ENCODE measurements around the gene CTDP1.

Gene CTDP1

DNA sequence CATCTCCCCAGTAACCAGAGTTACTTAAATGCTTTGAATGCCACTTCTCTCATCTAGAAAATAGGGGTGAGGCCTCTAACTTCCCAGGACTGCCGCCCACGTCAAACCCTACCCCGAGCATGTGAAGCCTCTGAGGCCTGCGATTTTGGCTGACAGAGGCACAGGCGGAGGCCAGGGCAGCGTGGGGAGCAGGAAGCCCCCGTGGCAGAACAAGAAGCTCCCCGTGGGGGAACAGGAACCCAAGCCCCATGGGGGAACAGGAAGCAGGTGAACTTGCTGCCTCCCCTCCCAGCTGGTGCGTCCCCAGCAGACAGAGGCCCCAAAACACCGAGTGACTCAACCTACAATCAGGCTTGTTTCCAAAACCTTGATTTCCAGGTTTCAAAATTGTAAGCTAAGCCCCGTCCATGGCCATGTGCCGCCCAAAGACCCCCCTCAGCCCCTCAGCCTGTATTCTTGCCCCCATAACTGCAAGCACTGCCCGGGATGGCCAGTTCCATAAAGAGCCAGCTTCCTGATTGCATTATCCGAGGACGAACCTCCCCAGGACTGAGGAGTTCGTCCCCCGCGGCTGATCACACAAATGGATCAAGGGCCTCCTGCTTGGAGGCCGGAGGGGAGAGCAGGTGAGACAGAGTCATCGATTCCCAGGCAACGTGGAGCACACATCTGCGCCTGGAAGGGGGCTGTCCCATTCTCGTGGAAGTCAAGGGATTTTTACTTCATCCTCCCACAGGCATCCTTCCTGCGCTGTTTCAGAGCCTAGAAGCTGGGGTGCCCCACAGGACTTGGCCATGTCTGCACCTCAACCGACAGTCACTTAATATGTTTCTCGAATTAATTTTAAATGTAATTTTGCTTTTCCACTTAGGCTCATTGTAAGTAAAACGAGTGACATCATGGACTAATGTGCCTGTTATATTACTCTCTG lies 36.3 kb upstream of the CTDP1 start:
- FAIRE-seq (no peak), DNase-seq (ENCODE audit: insufficient read length, low spot score) (no peak)

DNA sequence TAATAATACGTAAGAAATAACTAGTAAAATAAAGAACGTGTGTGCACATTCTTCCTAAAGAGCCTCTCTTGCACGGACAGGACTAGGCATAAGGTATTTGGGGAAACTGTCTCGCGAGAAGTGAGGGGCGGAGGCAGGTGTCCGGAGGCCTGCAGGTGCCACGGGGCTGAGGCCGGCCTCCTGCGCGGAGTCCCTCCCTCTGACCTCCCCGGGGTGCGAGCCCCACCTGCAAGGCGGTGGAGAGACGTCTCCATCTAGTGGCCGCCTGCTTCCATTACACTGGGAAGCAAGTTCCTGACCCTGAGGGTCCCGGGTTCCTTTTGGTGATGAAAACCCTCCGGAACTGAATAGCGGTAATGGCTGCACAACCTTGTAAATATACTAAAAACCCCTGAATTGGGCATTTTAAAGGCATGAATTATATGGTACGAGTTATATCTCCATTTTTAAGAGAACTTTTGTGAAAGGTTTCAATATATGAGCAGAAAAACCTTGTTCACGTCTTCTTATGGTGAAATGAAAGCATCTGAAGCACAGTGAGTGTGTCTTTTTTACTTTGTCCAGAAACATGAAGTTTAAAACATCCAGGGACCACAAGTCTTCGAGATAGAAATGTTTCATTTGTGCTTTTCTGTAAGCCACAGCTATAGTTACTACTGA lies 35.5 kb upstream of the CTDP1 start:
- FAIRE-seq = peak; percentile 76
- peak; percentile 95 for DNase-seq (ENCODE audit: insufficient read length, low spot score)

DNA sequence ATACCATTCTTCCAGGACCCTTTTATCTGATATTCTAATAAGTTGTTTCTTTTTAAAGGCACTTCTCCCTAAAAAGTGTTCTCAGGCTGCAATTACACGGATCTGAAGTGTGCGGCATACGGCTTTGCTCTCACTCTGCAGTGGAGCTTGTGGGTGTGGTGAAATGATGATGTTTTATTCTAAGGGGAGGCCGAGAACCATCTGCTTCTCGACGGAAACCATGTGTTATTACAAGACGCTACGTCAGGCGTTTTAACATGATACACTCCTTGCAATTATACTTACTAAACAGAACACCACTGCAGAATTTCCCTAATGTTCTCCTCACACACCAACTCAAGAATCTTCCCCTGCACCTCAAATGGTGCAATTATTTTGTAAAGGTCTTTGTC lies 34.9 kb upstream of the CTDP1 start:
- DNase-seq (ENCODE audit: insufficient read length, low spot score) (no peak), FAIRE-seq (no peak)

DNA sequence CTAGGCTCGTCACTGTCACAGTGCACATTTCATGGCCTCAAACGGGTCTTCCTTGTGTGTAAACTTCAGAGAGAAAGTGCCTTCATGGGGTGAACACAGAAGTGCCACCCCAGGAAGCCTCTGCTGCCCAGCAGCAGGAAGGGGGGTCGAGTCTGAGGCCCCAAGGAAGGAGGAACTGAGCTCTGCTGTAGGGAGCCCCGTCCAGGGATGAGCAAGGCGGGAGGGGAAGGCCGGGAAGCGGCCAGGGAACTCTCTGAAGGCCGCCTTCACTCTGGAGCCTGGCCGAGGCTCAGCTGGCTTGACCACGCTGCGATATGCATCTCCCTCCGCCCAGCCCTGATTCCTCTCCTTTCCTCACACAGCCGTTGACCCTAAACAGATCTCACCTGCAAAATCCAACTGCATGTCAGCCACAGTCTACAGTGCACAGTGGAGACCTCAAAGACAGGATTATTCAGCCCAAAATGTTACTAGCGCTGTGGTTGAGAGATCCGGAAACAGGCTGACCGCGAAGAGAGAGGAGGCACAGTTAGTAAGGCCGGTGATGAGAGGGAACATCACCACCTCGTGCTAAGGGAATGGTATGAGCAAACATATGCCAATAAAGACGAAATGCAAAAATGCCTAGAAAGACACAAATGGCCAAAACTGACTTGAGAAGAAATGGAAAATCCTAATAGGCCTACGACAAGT lies 34.2 kb upstream of the CTDP1 start:
- DNase-seq (ENCODE audit: insufficient read length, low spot score) (no peak), FAIRE-seq (no peak)

DNA sequence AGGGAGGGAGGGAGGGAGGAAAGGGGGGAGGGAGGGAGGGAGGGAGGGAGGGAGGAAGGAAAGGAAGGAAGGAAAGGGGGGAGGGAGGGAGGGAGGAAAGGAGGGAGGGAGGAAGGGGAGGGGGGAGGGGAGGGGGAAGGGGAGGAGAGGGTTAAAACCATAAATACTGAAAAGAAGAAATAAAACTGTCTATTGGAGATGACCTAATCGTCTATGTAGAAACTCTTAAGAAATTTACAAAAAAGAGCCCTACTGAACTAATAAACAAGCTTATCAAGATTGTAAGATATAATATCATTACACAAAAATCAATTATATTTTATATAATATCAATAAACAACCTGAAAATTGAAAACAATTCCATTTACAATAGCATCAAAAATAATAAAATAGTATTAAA lies 32.3 kb upstream of the CTDP1 start:
- DNase-seq (ENCODE audit: insufficient read length, low spot score) (no peak), FAIRE-seq (no peak)

DNA sequence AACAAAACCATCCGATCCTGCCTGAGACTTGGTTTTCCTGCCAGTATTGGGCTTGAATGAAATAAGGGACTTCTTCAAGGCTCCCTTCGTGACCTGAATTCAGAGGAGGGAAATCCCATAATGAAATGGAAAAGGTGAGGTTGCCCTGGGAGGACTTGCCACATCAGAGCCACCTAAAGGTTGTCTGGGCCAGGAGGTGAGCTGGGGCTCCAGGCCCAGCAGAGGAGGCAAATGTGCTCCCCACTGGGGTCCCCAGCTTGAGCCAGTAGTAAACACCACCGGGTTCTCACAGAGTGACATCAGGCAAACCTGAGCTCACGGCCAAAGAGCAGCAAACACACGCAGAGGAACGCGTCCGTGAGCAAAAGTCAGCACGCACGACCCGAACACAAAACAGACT lies 28.6 kb upstream of the CTDP1 start:
- DNase-seq (ENCODE audit: insufficient read length, low spot score) (no peak), FAIRE-seq (no peak)

DNA sequence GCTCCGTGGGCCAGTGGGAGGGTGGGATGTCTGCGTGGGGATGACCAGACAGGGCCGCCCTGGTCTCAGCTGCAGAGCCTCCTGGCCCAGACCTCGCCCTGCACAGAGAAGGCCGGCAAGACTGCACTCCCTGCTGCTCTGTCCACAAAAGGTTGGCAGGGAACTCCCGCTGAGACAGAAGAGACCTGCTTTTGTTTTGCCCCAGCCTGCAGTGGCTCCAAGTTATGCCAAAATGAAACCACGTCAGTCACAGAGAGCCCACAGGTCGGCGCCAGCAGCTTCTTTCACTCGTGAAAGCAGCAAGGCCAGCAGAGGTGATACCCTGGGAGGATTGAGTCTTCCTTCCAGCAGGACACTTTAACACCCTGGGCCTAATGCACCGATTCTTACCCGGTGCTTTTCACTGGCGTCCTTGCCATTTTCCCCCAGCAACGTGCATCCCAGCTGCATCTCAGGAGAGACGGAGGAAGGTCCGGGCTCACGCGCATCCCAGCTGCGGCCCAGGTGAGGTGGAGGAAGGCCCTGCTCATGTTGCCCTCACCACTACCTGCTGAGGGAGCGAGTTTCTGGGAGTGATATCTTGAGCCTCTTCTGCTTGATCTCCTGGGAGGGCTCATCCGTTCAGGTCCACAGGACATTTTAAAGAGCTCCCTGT lies 22.1 kb upstream of the CTDP1 start:
- no peak for DNase-seq (ENCODE audit: insufficient read length, low spot score)
- FAIRE-seq = no peak

DNA sequence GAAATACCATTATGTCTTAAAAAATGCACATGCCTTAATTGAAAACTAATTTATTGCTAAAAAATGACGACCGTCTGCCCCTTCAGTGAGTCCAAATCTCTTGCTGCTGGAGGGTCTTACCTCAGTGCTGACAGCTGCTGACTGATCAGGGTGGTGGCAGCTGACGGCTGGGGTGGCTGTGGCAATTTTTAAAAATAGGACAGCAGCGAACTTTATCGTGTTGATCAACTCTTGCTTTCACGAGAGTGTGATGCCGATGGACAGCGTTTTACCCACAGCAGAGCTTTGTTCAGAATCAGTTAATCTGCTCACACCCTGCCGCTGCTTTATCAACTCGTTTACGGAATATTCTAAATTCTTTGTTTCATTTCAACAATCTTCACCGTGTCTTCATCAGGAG lies 21.2 kb upstream of the CTDP1 start:
- DNase-seq (ENCODE audit: insufficient read length, low spot score) (no peak), FAIRE-seq (no peak)

DNA sequence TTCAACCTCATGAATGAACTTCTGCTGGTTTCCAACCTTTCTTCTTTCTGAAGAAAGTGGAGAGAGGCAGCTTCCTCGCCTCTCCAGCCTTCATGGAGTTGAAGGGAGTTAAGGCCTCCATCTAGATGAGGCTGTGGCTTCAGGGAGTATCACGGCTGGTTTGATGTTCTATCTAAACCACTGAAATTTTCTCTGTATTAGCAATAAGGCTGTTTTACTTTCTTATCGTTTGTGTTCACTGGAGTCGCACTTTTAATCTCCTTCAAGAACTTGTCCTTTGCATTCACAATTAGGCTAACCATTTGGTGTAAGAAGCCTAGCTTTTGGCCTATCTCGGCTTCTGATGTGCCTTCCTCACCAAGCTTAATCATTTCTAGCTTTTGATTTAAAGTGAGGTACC lies 19.9 kb upstream of the CTDP1 start:
- no peak for FAIRE-seq
- DNase-seq (ENCODE audit: insufficient read length, low spot score) = no peak

DNA sequence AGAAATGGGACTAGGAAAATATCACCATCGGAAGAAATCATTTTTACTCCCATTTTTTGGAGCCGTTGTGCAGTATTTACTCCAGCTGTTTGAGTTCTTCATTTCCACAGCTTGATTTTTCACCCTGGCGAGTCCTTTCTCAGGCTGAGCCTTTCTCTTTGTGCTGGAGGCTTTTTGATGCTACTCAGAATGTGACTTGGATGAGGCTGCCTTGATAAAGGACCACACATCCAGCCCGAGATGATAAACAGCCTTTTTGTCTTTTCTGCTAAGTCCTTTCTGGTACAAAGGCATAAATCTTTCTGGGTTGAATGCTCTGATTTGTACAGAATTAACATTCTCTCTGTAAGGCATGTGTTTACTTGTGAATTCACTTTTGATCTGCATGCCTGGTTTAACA lies 17.6 kb upstream of the CTDP1 start:
- DNase-seq (ENCODE audit: insufficient read length, low spot score) = no peak
- no peak for FAIRE-seq

DNA sequence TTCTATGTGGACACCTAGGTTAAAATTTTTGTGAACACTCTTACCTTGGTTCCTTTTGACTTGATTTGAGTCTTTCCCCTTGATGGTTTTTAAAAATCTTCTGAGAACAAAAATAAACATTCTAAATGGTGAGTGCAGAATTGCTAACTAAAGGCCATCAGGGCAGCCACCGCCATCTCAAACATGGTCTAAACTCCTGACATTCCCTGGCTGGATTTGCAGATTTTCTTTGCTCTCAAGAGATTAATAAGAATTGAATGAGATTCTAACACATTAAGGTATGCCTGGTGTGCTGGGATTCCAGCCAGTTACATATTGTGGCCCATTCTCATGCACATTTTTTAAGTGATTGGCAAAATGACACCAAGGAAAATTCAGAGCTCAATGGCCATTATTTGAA lies 17.2 kb upstream of the CTDP1 start:
- no peak for FAIRE-seq
- DNase-seq (ENCODE audit: insufficient read length, low spot score) = no peak

DNA sequence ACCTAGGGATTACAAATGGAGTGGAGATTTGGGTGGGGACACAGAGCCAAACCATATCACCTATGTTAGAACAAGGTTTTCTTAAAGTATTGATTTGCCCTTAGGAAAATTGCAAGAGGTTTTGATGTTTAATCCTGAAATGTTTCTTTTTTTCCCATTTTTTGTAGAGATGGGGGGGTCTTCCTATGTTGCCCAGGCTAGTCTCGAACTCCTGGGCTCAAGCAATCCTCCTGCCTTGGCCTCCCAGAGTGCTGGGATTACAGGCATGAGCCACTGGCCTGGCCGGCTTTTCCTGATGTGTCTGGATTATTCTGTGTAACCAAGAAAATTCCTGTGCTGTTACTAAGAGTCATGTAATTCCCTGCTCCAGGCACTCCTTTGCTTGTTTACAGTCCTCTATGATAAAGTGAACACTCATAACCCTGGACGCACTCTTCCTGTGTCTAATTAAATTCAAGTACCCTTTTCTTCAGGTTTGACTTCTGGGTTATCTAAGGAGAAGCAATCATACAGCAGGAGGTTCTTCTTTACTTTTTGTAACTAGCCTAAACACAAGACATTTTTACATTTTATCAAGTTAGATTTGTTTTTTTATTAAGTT lies 15.0 kb upstream of the CTDP1 start:
- no peak for FAIRE-seq
- DNase-seq (ENCODE audit: insufficient read length, low spot score) = no peak

DNA sequence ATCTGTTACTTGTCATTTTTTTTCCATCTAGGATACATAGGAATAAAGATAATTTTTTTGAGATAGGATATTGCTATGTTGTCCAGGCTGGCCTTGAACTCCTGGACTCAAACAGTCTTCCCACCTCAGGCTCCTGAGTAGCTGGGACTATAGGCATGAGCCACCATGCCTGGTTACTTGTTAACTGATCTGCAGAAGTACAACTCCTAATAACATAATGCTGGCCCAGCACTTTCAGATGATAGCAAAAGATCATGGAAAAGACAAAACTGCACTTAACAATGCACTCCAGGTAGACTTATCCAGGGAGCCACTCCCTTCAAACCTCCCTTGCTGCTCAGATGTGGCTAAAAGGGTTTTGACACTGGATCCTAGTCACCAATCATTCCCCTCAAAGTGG lies 11.4 kb upstream of the CTDP1 start:
- FAIRE-seq (no peak), DNase-seq (ENCODE audit: insufficient read length, low spot score) (no peak)

DNA sequence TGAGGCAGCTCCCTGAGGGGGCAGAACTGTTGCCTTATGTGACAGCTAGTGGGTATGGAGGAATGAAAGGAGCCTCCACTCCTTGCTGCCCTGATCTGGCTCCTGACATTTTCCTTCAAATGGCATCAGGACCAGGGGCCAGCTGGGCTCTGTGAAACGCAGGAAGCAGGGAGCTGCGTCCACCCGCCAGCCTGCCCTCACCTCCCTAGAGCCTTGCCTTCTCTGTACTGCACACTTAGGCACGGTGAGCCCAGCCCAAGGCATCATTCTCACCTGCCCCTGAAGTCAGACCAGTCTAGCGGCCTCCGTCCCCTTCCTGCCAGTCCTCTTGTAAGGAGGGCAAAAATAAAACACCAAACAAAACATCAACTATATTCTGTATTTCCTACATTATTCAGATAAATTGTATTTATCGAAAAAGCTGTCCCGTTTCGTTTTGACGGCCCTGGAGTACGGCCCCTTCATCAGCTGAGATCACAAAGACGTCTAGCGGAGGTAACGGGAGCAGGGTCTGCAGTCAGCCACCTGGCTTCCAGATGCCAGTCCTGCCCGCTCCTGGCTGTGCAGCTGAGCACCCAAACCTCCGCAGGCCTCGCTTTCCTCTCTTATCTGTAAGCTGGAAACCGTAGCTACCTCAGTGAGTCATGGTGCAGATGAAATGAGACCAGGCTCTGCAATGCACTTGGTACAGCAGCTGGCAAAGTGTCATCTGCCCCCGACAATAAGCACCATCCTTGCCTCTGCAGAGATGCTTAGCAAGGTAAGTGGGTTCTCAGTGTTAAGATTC lies 6.9 kb upstream of the CTDP1 start:
- DNase-seq (ENCODE audit: insufficient read length, low spot score) = no peak

DNA sequence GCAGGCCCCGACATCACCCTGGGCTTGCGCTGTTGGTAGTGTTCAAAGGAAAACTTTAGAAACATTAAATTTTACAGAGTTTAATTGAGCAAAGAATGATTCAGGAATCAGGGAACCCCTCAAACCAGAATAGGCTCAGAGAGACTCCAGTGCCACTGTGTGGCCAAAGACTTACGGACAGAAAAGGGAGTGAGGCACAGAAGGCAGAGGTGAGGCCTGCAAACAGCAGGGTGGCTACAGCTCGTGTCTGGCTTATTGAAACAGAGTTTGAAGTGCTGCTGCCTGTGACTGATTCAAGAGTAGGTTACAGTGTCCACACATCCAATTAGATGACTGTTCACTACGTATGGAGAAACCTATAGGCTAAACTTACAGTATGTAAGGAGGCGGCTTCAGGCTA lies 2.4 kb upstream of the CTDP1 start:
- FAIRE-seq = peak; percentile 8
- no peak for DNase-seq (ENCODE audit: insufficient read length, low spot score)

More for the DNA sequence above, 6.9 kb upstream of the CTDP1 start:
- FAIRE-seq = no peak

DNA sequence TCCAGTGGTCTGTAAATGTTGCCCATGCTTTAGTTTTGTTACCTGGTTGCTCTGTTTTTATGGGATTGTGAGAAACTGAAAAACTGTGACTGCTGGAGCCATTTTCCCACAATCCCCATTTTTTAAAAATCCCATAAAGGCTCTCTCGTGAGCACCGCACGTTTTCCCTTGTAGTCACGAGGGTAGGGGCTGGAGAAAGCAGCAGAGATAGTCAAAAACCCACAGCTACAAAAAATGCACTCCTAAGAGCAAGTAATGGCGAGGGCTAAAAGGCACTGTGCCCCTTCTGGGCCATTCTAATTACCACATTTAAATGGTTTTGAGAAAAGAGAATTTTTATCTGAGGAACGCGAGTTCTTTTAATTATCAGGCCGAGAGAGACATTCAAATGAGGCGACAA lies 1.8 kb upstream of the CTDP1 start:
- DNase-seq (ENCODE audit: insufficient read length, low spot score) (no peak), FAIRE-seq (no peak)

DNA sequence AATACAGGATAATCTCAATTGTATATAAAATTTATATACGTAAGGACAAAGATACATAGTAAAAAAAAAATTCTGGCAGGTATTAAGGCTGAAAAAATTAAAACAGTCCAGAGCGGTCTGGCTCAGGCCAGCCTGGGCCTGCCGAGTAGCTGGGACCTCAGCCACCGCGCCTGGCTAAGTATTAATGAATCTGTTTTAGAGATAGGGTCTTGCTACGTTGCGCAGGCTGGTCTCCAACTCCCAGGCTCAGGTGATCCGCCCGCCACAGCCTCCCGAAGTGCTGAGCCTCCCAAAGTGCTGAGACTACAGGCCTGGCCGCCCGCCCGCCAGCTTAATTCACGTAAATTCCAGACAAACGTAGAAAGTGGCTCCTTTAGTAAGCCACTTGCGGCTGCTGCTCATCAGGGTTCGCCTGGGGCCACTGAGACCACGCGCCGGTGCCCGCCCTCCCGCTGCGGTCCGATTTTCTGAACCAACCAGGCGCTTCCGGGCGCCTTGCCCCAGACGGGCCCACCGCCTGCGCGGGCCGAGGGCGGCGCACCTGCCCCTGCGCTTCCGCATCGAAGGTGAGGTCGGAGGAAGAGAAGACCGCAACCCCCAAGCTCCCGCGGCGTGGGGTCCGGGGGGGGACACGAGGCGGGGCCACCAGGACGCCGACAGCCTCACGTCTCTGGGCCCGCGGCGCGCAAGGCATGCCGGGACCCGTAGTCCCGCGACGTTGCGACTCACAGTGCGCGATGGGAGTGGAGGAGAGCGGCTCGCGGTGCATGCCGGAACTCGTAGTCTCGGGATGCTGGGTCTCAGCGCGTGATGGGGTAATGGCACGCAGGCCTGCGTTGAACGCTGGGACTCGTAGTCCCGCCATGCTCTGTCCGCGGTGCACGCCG lies 695 bp upstream of the CTDP1 start:
- peak; percentile 99 for FAIRE-seq
- peak; percentile 98 for DNase-seq (ENCODE audit: insufficient read length, low spot score)

DNA sequence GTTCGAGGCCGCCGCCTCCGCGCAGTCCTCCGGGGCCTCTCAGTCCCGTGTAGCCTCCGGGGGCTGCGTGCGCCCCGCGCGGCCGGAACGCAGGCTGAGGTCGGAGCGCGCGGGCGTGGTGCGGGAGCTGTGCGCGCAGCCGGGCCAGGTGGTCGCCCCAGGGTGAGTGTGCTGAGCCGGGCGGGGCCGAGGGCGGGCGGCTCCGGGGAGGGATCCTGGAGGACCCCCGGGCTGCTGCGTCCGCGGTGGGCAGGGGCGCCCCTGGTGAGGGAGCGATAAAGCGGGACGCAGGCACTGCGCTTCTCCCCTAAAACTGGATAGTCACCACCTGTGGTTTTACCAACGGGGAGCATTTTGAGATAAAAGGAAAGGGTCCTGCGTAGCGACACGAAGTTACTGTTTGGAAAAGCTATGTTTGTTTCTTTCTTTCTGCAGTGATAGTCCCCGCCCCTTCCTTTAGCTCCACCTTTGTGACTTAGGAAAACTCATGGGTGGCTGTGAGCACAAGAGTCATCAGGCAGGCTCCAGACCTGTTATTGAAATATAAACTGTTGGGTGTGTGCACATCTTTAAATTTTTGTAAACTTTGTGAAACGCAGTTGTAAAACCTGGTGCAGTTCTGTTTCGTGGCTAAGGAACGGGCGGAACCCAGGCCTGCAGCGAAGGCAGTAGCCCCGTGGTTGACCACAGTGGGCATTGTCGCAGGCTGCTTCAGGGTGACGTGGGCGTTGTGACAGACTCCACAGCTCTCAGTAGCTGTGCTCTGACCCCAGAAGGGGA lies 687 bp downstream of the CTDP1 start:
- DNase-seq (ENCODE audit: insufficient read length, low spot score) (no peak), FAIRE-seq (peak; percentile 80)
